Endothelial cell of umbilical vein (primary cell): ENCODE data around the gene FAM32A. TPM values are rescaled to one million over a fixed set of nuclear protein-coding genes. Genes with fewer than 3 reads are reported as not detected.
A peak's percentile ranks its signal among the peaks of the same experiment; 100 is the strongest.

Experiments used
- BruUV-seq: library from RNA; stranded (reverse); fragments of 400-500 nt; replicated peaks from 2 replicates; lab custom pipeline; 2021; lab: Mats Ljungman, UMichigan
- CTCF ChIA-PET: fragments of 300-600, 350-600 bp; sonication (Branson Sonifier 250); formaldehyde crosslinking; loops from one replicate; lab custom pipeline; 2021; ENCODE audit warnings: antibody characterized with exemption, inconsistent platforms; lab: Charles Lee
- POLR2A ChIA-PET: fragments of 300-600, 350-600 bp; sonication (Branson Sonifier 250); formaldehyde crosslinking; loops from one replicate; lab custom pipeline; 2021; ENCODE audit warnings: antibody characterized with exemption, inconsistent platforms; lab: Charles Lee
- DNase-seq: peaks from one replicate; pipeline ENCODE4 v3.0.0-alpha.2; 2011; ENCODE audit warnings: low read depth, low spot score
- FAIRE-seq: peaks from 2 replicates; lab custom pipeline; 2011; peaks lifted over from hg19 to GRCh38; lab: Jason Lieb, UNC
- H2AFZ ChIP-seq: 2 replicates; pipeline ENCODE4 v1.6.0; 2012; ENCODE audit warnings: low read depth, low read length, control low read depth, inconsistent platforms
- H3K27ac ChIP-seq: 2 replicates; pipeline ENCODE4 v1.5.1; 2011; ENCODE audit warnings: low read depth, mild to moderate bottlenecking, control low read depth, low read length, moderate library complexity; ENCODE audit not compliant: insufficient read depth
- H3K27me3 ChIP-seq, 2 experiments: 2 replicates each; pipeline versions ENCODE4 v1.6.0 to v1.6.1; 2011; ENCODE audit warnings: low read length in 2 of 2, mixed read lengths in 1 of 2; ENCODE audit not compliant: control insufficient read depth in 2 of 2, insufficient read depth in 2 of 2
- H3K36me3 ChIP-seq, 2 experiments: 2 replicates in 1 of 2; 3 replicates in 1 of 2; pipeline ENCODE4 v1.5.1; 2011; ENCODE audit warnings: low read length in 2 of 2, mild to moderate bottlenecking in 1 of 2, moderate library complexity in 1 of 2; ENCODE audit not compliant: control insufficient read depth in 2 of 2, insufficient read depth in 2 of 2; ENCODE audit errors: extremely low read depth in 1 of 2
- H3K4me1 ChIP-seq: 3 replicates; pipeline ENCODE4 v1.5.1; 2011; ENCODE audit warnings: mild to moderate bottlenecking, low read length; ENCODE audit not compliant: control insufficient read depth, insufficient read depth; ENCODE audit errors: extremely low read depth
- H3K4me2 ChIP-seq: 2 replicates; pipeline ENCODE4 v1.6.1; 2011; ENCODE audit warnings: low read length, control low read depth, mixed read lengths; ENCODE audit not compliant: insufficient read depth
- H3K4me3 ChIP-seq, 3 experiments: fragments of 200-600 bp in 1 of 3; sonication (generic), shearing (Covaris generic) in 1 of 3; replicated peaks in 1 of 3; 2 replicates each; pipeline ENCODE4 v1.5.1; 2011 to 2016; ENCODE audit warnings: control low read depth in 3 of 3, low read length in 3 of 3, mild to moderate bottlenecking in 2 of 3, inconsistent platforms in 1 of 3, low read depth in 1 of 3, moderate library complexity in 1 of 3; ENCODE audit not compliant: insufficient read depth in 1 of 3
- H3K79me2 ChIP-seq: 2 replicates; pipeline ENCODE4 v1.6.0; 2012; ENCODE audit warnings: low read length, inconsistent platforms; ENCODE audit not compliant: control insufficient read depth, insufficient read depth
- H3K9ac ChIP-seq: replicated peaks from 2 replicates; pipeline ENCODE3; 2011; ENCODE audit warnings: low read length, control low read depth; ENCODE audit not compliant: insufficient read depth; ENCODE audit errors: extremely low read depth
- H3K9me1 ChIP-seq: replicated peaks from 3 replicates; pipeline ENCODE4 v1.6.0; 2011; ENCODE audit warnings: mild to moderate bottlenecking, low read length; ENCODE audit not compliant: control insufficient read depth, insufficient read depth; ENCODE audit errors: extremely low read depth
- H3K9me3 ChIP-seq: replicated peaks from 2 replicates; pipeline ENCODE4 v1.5.1; 2012; ENCODE audit warnings: low read length, inconsistent platforms; ENCODE audit not compliant: control insufficient read depth, insufficient read depth
- H4K20me1 ChIP-seq: replicated peaks from 2 replicates; pipeline ENCODE3; 2011; ENCODE audit warnings: mild to moderate bottlenecking, low read length; ENCODE audit not compliant: control insufficient read depth, insufficient read depth; ENCODE audit errors: extremely low read depth
- CTCF ChIP-seq, 2 donors: IDR thresholded peaks; 1 replicate in 1 of 2; 2 replicates in 1 of 2; pipeline ENCODE4 v1.5.1; 2011; ENCODE audit warnings: low read length in 2 of 2, mild to moderate bottlenecking in 2 of 2, moderate library complexity in 2 of 2, control low read depth in 1 of 2, inconsistent platforms in 1 of 2, low read depth in 1 of 2; ENCODE audit not compliant: insufficient read depth in 1 of 2; ENCODE audit errors: extremely low read depth in 1 of 2
- FOS ChIP-seq: IDR thresholded peaks from 2 replicates; pipeline ENCODE4 v1.6.1; 2011; ENCODE audit warnings: mild to moderate bottlenecking, low read length, moderate library complexity, borderline replicate concordance; ENCODE audit not compliant: insufficient read depth
- GATA2 ChIP-seq: IDR thresholded peaks from 2 replicates; pipeline ENCODE4 v1.7.0; 2011; ENCODE audit warnings: low read depth, mild to moderate bottlenecking, moderate library complexity, mixed read lengths, low read length; ENCODE audit not compliant: insufficient read length, insufficient read depth
- JUN ChIP-seq: IDR thresholded peaks from 2 replicates; pipeline ENCODE4 v1.6.1; 2011; ENCODE audit warnings: borderline replicate concordance, low read depth; ENCODE audit not compliant: insufficient read length, insufficient read depth
- POLR2AphosphoS5 ChIP-seq: IDR thresholded peaks from 2 replicates; pipeline ENCODE4 v1.6.1; 2012; ENCODE audit warnings: low read depth, mild to moderate bottlenecking, control low read depth, low read length, moderate library complexity; ENCODE audit not compliant: insufficient read depth
- dilution Hi-C: fragments of 300-500 bp; cut with MboI; formaldehyde crosslinking; loops from one replicate; pipeline ENCODE4 v1.15.0; 2019; ENCODE audit warnings: low sequenced_read_pairs; ENCODE audit not compliant: extremely low pct_ligation_motif_present
- intact Hi-C: fragments of 100-400 bp; cut with micrococcal nuclease; formaldehyde crosslinking; loops from one replicate; pipeline ENCODE4 v1.10.0; 2022
- polyA plus RNA-seq, 4 experiments: library from polyadenylated mRNA; depleted of rRNA in 3 of 4; stranded (reverse) in 3 of 4; unstranded in 1 of 4; fragments of >200 nt; gene quantifications; 2 replicates each; pipeline versions ENCODE4 v1.2.1 to v1.2.3, GENCODE V29; 2011 to 2012; ENCODE audit warnings: missing spikeins in 1 of 4
- total RNA-seq: library from RNA; stranded (reverse); gene quantifications from 2 replicates; pipeline ENCODE4 v1.2.3, GENCODE V29; 2021

FAM32A gene
- total and polyA plus RNA-seq, 2 donors (not counting 3 experiments of a cell fraction or from before 2014, with no cell fraction given) = 82.8 to 130 TPM

GRCh38 chr19:16193466-16193865 is 8.3 kb downstream of the FAM32A start:
- H3K9ac ChIP-seq = no peak overlapping the region
- DNase-seq = no peak
- peaks cover 0 to 30% of the 10 kb centered on the region in 2 experiments for H3K36me3 ChIP-seq
- H4K20me1 ChIP-seq = no peaks in the 10 kb centered on the region
- dilution Hi-C loops = no loop called here
- no TSS peak for BruUV-seq
- no peak overlapping the region for H3K27ac ChIP-seq
- no peak overlapping the region for H3K4me3 ChIP-seq
- H2AFZ ChIP-seq = no peak overlapping the region
- H3K27me3 ChIP-seq = no peaks in the 10 kb centered on the region
- no peaks in the 10 kb centered on the region for H3K9me3 ChIP-seq
- FAIRE-seq = no peak
- intact Hi-C loops = no loop called here
- peaks cover 8% of the 10 kb centered on the region for H3K79me2 ChIP-seq
- H3K9me1 ChIP-seq = no peaks in the 10 kb centered on the region
- ChIA-PET CTCF (interaction anchor here (1.1 to 1.5 kb wide), 2 partner anchors 8 to 152 kb away, joined by 3 to 5 read pairs; partner anchors contain the start of gene FAM32A), POLR2A (no interaction called here)
- peaks cover 13% of the 10 kb centered on the region for H3K4me1 ChIP-seq
- TF ChIP-seq JUN (no peak), POLR2AphosphoS5 (no peak)
- no peak overlapping the region for H3K4me2 ChIP-seq

GRCh38 chr19:16197188-16197621 is 12.0 kb downstream of the FAM32A start:
- POLR2A ChIA-PET = interaction anchor here (2.0 kb wide), 1 partner anchor 12 kb away, joined by 12 read pairs; the partner anchor contains the start of gene FAM32A
- CTCF ChIA-PET = interaction anchor here (1.0 to 1.4 kb wide), 6 partner anchors 11 to 570 kb away, joined by 3 to 7 read pairs (median 3); no protein-coding TSS in a partner anchor
- H2AFZ ChIP-seq = peak overlapping the region; percentile 61
- H3K36me3 ChIP-seq = peaks cover 0 to 7% of the 10 kb centered on the region in 2 experiments
- no peaks in the 10 kb centered on the region for H3K9me3 ChIP-seq
- no peak for TF ChIP-seq CTCF (IDR thresholded peaks at IDR 0.05; ENCODE audit: extremely low read depth in 1 of 2, insufficient read depth in 1 of 2, low read depth in 1 of 2, low read length in 2 of 2)
- peak; percentile 64 for TF ChIP-seq JUN
- TF ChIP-seq FOS = peak; percentile 3
- TF ChIP-seq GATA2 = peak; percentile 64
- TF ChIP-seq POLR2AphosphoS5 = no peak
- intact Hi-C loops = loop anchor here (1.0 to 5.0 kb wide), 4 partner anchors 12 to 360 kb away; partner anchors contain the start of gene FAM32A
- peaks cover 42% of the 10 kb centered on the region for H3K79me2 ChIP-seq
- H3K27me3 ChIP-seq = no peaks in the 10 kb centered on the region
- H3K4me1 ChIP-seq = peaks cover 21% of the 10 kb centered on the region
- peak; percentile 87 for DNase-seq
- TSS peak; percentile 76 for BruUV-seq
- H4K20me1 ChIP-seq = no peaks in the 10 kb centered on the region
- H3K27ac ChIP-seq = peak overlapping the region; percentile 81
- peak overlapping the region; percentile 95 for H3K9ac ChIP-seq
- dilution Hi-C loops = no loop called here
- no peak for FAIRE-seq
- peak overlapping the region in 2 of 3 experiments; percentile 95 for H3K4me3 ChIP-seq
- H3K4me2 ChIP-seq = peak overlapping the region; percentile 67
- no peaks in the 10 kb centered on the region for H3K9me1 ChIP-seq
